Measurements from ENCODE around the gene VIPAS39. TPM values are rescaled to one million over a fixed set of nuclear protein-coding genes. Genes with fewer than 3 reads are reported as not detected.
"Not testable (repeated sequence)": the region's sequence is repeated elsewhere in the genome, so short reads cannot be mapped to it uniquely, and the experiment has no call there.

Gene VIPAS39
- total RNA-seq, 1 donor, result 12.5 TPM

DNA sequence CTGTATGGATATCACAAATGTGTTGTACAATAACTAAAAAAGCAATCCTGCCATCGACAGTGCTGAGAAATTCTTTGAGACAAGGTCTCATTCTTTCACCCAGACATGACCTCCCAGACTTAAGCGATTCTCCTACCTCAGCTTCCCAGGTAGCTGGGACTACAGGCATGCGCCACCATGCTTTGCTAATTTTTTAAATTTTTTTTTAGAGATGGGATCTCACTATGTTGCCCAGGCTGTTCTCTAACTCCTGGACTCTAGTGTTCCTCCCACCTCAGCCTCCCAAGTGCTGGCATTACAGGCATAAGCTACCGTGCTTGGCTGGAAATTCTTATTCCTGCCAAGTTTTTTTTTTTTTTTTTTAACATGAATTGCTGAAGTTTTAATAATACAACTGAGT, 17.5 kb downstream of the VIPAS39 start:
- Histone ChIP-seq H3K27me3 (ENCODE audit: insufficient read depth, low read length) (no peaks in the 10 kb centered on the region), H3K9me3 (ENCODE audit: low read depth, low read length) (no peaks in the 10 kb centered on the region)

DNA sequence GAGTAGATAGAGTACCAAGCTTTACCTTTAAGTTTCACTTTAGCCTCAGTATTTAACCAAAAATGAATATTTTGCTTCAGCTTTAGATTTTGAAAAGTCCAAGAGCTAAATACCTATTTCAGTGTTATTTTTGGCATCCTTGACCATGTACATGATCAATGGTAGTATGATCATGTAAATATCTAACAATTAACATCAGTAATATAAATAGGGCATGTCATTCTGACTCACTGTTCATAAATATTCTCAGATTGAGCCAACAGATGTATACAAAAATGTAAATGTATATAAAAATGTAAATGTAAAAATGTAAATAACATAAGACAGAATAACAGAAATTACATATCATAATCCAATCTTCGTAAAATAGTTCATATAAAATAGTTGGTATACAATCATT, 18.8 kb downstream of the VIPAS39 start:
- no peaks in the 10 kb centered on the region for H3K4me1 ChIP-seq (ENCODE audit: insufficient read depth, low read length)
- H3K4me3 ChIP-seq (ENCODE audit: low read length), result no peak overlapping the region
- H3K9me3 ChIP-seq (ENCODE audit: low read depth, low read length), result no peaks in the 10 kb centered on the region
- no peaks in the 10 kb centered on the region for H3K27me3 ChIP-seq (ENCODE audit: insufficient read depth, low read length)

More for the DNA sequence above, 17.5 kb downstream of the VIPAS39 start:
- Histone ChIP-seq H3K4me1 (ENCODE audit: insufficient read depth, low read length) (no peaks in the 10 kb centered on the region), H3K4me3 (ENCODE audit: low read length) (no peak overlapping the region)

DNA sequence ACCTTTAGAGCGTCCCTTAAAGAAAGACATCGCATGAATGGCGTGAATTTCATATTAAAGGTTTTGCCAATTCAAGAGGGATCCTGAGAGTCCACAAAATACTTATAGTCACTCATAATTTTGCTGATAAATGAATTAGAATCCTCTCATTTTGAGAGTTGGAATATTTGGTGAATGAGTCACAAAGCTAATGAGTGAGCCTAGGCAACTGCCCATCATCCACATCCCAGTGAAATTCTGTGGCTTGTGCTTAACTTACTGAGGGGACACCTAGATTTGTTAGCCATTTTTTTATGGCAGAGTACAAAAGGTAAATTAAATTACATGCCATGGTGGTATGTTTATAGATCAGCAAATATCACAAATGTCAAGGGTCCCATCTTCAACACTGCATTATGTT, 21.4 kb downstream of the VIPAS39 start:
- H3K4me3 ChIP-seq (ENCODE audit: low read length), result no peak overlapping the region

DNA sequence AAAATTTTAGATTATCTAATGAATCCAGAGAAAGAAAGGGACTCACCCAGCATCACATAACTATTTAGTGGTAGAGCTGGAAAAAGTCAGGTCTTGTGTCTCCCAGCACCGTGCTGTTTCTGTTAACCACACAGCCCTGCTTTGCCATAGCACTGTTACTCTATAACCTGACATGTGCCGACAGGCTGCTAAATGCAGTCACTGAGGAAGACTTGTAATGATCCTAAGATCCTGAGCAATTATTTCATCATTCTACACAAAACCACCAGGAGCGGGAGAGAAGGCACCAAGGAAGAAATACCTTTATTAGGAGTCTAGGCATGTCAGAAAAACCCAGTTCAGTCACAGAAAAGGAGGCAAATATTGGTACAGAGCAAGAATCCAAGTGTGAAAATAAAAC, 31.0 kb downstream of the VIPAS39 start:
- no peaks in the 10 kb centered on the region for H3K4me1 ChIP-seq (ENCODE audit: insufficient read depth, low read length)

More for the DNA sequence above, 21.4 kb downstream of the VIPAS39 start:
- no peaks in the 10 kb centered on the region for H3K4me1 ChIP-seq (ENCODE audit: insufficient read depth, low read length)
- no peaks in the 10 kb centered on the region for H3K9me3 ChIP-seq (ENCODE audit: low read depth, low read length)
- no peaks in the 10 kb centered on the region for H3K27me3 ChIP-seq (ENCODE audit: insufficient read depth, low read length)

DNA sequence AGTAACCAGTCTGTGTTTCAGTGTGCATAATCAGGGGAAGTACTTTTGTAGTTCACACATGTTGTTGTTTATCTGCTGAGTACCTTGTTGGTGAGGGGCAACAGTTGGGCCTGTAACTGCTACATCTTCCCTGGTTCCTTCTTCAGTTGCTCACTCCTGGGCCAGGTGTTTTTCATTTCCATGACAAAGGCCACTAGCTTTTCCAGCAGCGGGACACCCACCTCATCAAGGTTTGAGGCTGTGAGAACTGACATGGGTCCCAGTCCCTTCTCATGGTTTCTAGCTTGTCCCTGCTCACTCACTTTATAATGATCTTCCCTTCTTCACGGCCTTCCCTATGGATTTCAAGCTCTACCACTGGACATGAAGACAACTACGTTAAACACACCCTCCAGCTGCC, 32.5 kb downstream of the VIPAS39 start:
- Histone ChIP-seq H3K4me3 (ENCODE audit: low read length) (no peak overlapping the region), H3K27me3 (ENCODE audit: insufficient read depth, low read length) (no peaks in the 10 kb centered on the region), H3K9me3 (ENCODE audit: low read depth, low read length) (no peaks in the 10 kb centered on the region), H3K4me1 (ENCODE audit: insufficient read depth, low read length) (no peaks in the 10 kb centered on the region)

More for the DNA sequence above, 31.0 kb downstream of the VIPAS39 start:
- Histone ChIP-seq H3K27me3 (ENCODE audit: insufficient read depth, low read length) (no peaks in the 10 kb centered on the region), H3K4me3 (ENCODE audit: low read length) (no peak overlapping the region), H3K9me3 (ENCODE audit: low read depth, low read length) (no peaks in the 10 kb centered on the region)

DNA sequence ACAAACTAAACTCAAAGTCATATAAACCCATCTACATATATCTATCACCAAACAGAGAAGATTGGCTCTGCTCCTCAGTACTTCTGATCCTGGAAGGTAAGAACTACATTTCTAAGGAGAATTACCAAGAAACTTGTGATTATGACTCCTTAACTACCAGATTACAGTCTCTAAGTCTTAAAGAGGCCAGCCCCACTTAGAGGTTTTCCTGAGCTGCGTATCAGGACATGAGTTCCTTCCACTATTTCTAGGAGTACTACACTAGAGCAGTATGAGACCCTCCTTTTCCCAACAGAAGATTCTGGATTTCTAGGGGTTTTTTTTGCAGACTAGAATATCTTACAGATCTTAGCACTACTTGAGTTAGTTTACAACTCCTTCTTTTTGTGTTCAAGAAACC, 34.0 kb downstream of the VIPAS39 start, which contains the start of gene NOXRED1:
Gene NOXRED1 (minus strand): TSS at position 101 of the 400 bp plus-strand sequence. CDS start 634 bp downstream, outside the sequence.
- Histone ChIP-seq H3K9me3 (ENCODE audit: low read depth, low read length) (peaks cover 5% of the 10 kb centered on the region), H3K4me3 (ENCODE audit: low read length) (no peak within 1 kb of the TSS), H3K27me3 (ENCODE audit: insufficient read depth, low read length) (no peaks in the 10 kb centered on the region), H3K4me1 (ENCODE audit: insufficient read depth, low read length) (no peaks in the 10 kb centered on the region)

DNA sequence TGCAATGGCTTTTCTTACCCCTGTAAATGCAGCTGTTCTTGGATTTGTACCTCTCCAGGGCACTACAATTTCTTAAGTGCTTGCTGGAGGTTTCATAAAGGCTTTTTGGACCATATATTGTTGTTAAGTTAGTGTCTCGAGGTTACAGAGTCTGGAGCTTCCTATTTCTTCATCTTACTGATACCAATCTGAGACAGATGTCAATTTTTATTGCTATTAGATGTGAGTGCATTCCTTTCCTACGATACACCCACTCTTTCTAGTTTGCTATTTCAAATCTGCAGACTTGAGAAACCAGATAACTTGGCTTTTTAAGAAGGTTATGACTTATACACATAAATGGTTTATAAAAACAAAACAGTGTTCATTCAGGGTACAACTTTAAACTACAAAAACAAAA, 36.2 kb downstream of the VIPAS39 start:
- Histone ChIP-seq H3K4me1 (ENCODE audit: insufficient read depth, low read length) (no peaks in the 10 kb centered on the region), H3K9me3 (ENCODE audit: low read depth, low read length) (peaks cover 5% of the 10 kb centered on the region), H3K27me3 (ENCODE audit: insufficient read depth, low read length) (no peaks in the 10 kb centered on the region), H3K4me3 (ENCODE audit: low read length) (no peak overlapping the region)

DNA sequence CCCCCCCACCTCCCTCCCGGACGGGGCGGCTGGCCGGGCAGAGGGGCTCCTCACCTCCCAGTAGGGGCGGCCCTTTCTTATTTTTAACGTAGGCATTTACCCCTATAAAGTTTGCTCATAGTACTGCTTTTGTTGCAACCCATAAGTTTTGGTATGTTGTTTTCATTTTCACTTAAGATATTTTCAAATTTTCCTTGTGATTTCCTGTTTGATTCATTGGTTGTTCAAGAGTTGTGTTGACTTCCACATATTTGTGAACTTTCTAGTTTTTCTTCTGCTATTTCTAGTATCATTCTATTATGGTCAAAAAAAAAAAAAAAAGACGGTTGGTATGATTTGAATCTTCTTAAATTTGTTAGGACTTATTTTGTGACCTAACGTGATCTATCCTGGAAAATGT, 40.6 kb downstream of the VIPAS39 start:
- H3K27me3 ChIP-seq (ENCODE audit: insufficient read depth, low read length), result no peaks in the 10 kb centered on the region
- no peak overlapping the region for H3K4me3 ChIP-seq (ENCODE audit: low read length)
- no peaks in the 10 kb centered on the region for H3K4me1 ChIP-seq (ENCODE audit: insufficient read depth, low read length)
- H3K9me3 ChIP-seq (ENCODE audit: low read depth, low read length), result peaks cover 5% of the 10 kb centered on the region

DNA sequence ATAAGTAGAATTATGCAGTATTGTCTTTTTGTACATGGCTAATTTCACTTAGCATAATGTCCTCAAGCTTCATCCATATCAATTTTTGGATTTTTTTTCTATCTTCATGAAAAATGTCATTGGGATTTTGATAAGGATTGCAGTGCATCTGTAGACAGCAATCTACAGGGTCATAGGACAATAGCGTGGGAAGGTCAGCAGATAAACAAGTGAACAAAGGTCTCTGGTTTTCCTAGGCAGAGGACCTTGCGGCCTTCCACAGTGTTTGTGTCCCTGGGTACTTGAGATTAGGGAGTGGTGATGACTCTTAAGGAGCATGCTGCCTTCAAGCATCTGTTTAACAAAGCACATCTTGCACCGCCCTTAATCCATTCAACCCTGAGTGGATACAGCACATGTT, 41.3 kb downstream of the VIPAS39 start:
- H3K27me3 ChIP-seq (ENCODE audit: insufficient read depth, low read length); H3K4me3 ChIP-seq (ENCODE audit: low read length); H3K4me1 ChIP-seq (ENCODE audit: insufficient read depth, low read length); H3K9me3 ChIP-seq (ENCODE audit: low read depth, low read length): not testable (repeated sequence)

DNA sequence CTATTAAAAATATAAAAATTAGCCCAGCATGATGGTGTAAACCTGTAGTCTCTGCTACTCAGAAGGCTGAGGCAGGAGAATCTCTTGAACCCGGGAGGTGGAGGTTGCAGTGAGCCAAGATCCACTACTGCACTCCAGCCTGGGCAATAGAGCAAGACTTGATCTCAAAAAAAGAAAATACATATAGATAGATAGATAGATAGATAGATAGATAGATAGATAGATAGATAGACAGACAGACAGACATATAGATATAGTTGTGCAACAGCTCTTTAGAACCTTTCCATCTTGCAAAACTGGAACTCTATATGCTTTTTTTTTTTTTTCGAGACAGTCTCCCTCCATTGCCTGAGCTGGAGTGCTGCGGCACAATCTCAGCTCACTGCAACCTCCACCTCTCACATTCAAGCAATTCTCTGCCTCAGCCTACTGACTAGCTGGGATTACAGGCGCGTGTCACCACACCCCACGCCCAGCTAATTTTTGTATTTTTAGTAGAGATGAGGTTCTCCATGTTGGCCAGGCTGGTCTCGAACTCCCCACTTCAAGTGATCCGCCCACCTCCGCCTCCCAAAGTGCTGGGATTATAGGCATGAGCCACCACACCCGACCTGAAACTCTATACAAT, 41.9 kb downstream of the VIPAS39 start:
- not testable (repeated sequence) for H3K27me3 ChIP-seq (ENCODE audit: insufficient read depth, low read length); H3K4me1 ChIP-seq (ENCODE audit: insufficient read depth, low read length); H3K9me3 ChIP-seq (ENCODE audit: low read depth, low read length); H3K4me3 ChIP-seq (ENCODE audit: low read length)

DNA sequence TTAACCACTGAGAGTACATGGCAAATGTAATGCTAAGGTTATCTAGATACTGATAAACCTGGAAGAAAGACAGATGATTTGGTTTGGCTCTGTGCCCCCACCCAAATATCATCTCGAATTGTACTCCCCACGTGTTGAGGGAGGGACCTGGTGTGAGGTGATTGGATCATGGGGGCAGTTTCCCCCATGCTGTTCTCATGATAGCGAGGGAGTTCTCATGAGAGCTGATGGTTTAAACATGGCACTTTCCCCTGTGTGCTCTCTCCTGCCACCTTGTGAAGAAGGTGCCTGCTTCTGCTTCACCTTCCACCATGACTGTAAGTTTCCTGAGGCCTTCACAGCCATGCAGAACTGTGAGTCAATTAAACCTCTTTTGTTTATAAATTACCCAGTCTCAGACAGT, 48.3 kb downstream of the VIPAS39 start:
- Histone ChIP-seq H3K4me1 (ENCODE audit: insufficient read depth, low read length) (peaks cover 29% of the 10 kb centered on the region), H3K27me3 (ENCODE audit: insufficient read depth, low read length) (no peaks in the 10 kb centered on the region), H3K4me3 (ENCODE audit: low read length) (no peak overlapping the region), H3K9me3 (ENCODE audit: low read depth, low read length) (no peaks in the 10 kb centered on the region)

DNA sequence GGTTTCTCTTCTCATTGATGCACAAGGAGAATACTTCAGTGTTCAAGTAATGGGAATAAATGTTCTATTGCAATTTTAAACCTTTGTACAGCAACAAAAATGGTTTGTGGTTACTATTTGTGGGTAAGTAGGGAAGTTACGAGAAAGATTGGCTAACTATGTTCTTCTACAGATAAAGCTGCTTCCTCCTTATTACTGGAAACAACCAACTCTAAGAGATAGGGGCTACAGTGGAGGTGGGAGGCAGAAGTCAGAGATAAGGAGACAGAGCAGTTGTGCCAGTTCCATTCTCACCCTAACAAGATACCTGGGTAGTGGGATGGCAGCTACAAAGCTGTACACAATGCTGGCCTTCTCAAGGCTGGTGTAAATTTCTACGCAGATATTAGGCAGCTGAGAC, 50.2 kb downstream of the VIPAS39 start:
- H3K4me3 ChIP-seq (ENCODE audit: low read length), result no peak overlapping the region
- H3K27me3 ChIP-seq (ENCODE audit: insufficient read depth, low read length), result no peaks in the 10 kb centered on the region
- peaks cover 29% of the 10 kb centered on the region for H3K4me1 ChIP-seq (ENCODE audit: insufficient read depth, low read length)
- no peaks in the 10 kb centered on the region for H3K9me3 ChIP-seq (ENCODE audit: low read depth, low read length)

DNA sequence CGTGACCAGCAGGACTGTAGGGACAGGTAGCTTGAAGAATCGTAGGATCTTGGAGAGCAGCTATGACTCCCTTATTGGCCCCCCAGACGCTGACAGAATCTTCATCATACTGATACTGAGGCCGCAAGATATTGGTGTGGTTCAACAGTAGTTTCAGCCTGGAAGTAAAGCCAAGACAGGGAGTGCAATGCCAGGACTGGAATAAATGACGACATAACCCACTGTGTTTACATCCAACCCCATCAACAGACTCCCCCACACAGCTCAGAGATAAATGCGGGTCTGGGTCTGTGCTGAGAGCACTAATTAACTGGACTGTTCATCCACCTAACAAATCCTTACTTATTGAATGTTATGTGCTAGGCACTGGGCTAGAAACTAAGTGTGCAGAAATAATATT, 50.7 kb downstream of the VIPAS39 start:
- no peak overlapping the region for H3K4me3 ChIP-seq (ENCODE audit: low read length)
- H3K27me3 ChIP-seq (ENCODE audit: insufficient read depth, low read length), result no peaks in the 10 kb centered on the region
- peaks cover 29% of the 10 kb centered on the region for H3K4me1 ChIP-seq (ENCODE audit: insufficient read depth, low read length)
- no peaks in the 10 kb centered on the region for H3K9me3 ChIP-seq (ENCODE audit: low read depth, low read length)

DNA sequence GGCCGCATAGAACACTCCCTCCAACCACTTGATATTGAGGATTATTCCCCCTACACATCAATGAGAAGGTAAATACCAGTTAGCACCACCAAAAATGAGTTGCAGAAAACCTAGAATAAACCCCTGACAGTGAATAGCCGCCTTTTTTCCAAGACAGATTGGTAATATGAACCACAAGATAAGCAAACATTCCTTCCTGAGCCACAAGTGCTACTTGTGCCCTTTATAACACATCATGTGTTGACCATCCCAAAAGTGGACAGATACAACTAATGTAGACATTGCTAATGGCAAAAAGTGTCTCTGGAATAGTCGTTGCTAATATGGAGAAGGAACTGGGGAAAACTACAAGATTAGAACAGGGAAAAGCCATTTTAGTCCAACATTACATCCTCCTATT, 51.3 kb downstream of the VIPAS39 start:
- Histone ChIP-seq H3K4me3 (ENCODE audit: low read length) (no peak overlapping the region), H3K4me1 (ENCODE audit: insufficient read depth, low read length) (peaks cover 29% of the 10 kb centered on the region), H3K9me3 (ENCODE audit: low read depth, low read length) (no peaks in the 10 kb centered on the region), H3K27me3 (ENCODE audit: insufficient read depth, low read length) (no peaks in the 10 kb centered on the region)

DNA sequence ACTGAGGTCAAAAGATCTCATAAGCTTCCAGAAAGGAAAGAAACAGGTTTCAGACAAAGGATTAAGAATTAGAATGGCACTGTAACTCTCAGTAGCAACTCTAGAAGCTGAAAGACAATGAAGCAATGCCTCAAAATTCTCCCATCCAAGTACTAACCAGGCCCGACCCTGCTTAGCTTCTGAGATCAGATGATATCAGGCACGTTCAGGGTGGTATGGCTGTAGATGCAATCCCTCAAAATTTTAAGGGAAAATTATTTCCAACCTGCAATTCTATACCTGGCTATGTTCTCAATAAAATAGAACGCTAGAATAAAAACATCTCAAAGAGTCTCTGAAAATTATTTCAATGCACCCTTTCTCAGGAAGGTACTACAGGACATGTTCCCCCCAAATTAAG, 53.6 kb downstream of the VIPAS39 start:
- Histone ChIP-seq H3K9me3 (ENCODE audit: low read depth, low read length) (no peaks in the 10 kb centered on the region), H3K27me3 (ENCODE audit: insufficient read depth, low read length) (no peaks in the 10 kb centered on the region), H3K4me3 (ENCODE audit: low read length) (no peak overlapping the region), H3K4me1 (ENCODE audit: insufficient read depth, low read length) (peaks cover 29% of the 10 kb centered on the region)

DNA sequence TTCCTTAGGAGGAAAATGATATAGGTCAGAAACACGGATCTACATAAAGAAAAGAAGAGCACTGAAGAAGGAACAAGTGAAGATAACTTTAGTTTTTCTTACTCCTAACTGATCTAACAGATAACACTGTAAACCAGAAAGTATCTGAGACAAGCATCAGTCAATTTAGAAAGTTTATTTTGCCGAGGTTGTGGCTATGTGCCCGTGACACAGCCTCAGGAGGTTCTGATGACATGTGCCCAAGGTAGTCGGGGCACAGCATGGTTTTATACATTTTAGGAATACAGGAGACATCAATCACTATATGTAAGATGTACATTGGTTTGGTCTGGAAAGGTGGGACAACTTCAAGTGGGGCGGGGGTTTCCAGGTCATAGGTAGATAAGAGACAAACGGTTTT, 57.2 kb downstream of the VIPAS39 start:
- no peaks in the 10 kb centered on the region for H3K4me1 ChIP-seq (ENCODE audit: insufficient read depth, low read length)
- no peaks in the 10 kb centered on the region for H3K9me3 ChIP-seq (ENCODE audit: low read depth, low read length)
- no peak overlapping the region for H3K4me3 ChIP-seq (ENCODE audit: low read length)
- H3K27me3 ChIP-seq (ENCODE audit: insufficient read depth, low read length), result no peaks in the 10 kb centered on the region
